H9 (cell line): ENCODE measurements around the gene MBD5. TPM values are rescaled to one million over a fixed set of nuclear protein-coding genes. Genes with fewer than 3 reads are reported as not detected.

Experiments
- DNase-seq: peaks from one replicate; pipeline ENCODE4 v3.0.0-alpha.2; 2017
- H2AFZ ChIP-seq: one replicate; pipeline ENCODE4 v1.6.1; 2013; ENCODE audit warnings: mild to moderate bottlenecking, low read length, control low read depth, moderate library complexity
- H2AK5ac ChIP-seq: 2 replicates; pipeline ENCODE4 v1.6.1; 2013; ENCODE audit warnings: low read length, control low read depth, mixed read lengths; ENCODE audit not compliant: insufficient read length
- H2BK120ac ChIP-seq: one replicate; pipeline ENCODE4 v1.6.1; 2013; ENCODE audit warnings: low read depth, mild to moderate bottlenecking, low read length, control low read depth, inconsistent platforms; ENCODE audit not compliant: poor library complexity, severe bottlenecking
- H2BK12ac ChIP-seq: 2 replicates; pipeline ENCODE4 v1.6.1; 2013; ENCODE audit warnings: low read length, control low read depth, mixed read lengths, low read depth; ENCODE audit not compliant: insufficient read length
- H2BK15ac ChIP-seq: 2 replicates; pipeline ENCODE4 v1.6.1; 2013; ENCODE audit warnings: low read depth, low read length, control low read depth
- H2BK20ac ChIP-seq: one replicate; pipeline ENCODE4 v1.6.1; 2013; ENCODE audit warnings: low read depth, mild to moderate bottlenecking, low read length, control low read depth, inconsistent platforms; ENCODE audit not compliant: poor library complexity, severe bottlenecking
- H2BK5ac ChIP-seq: 2 replicates; pipeline ENCODE4 v1.6.1; 2013; ENCODE audit warnings: low read length, control low read depth, mixed read lengths; ENCODE audit not compliant: insufficient read length
- H3K14ac ChIP-seq: 2 replicates; pipeline ENCODE4 v1.6.1; 2013; ENCODE audit warnings: low read length, control low read depth; ENCODE audit not compliant: insufficient read depth
- H3K18ac ChIP-seq: 2 replicates; pipeline ENCODE4 v1.6.1; 2013; ENCODE audit warnings: low read depth, mild to moderate bottlenecking, mixed read lengths, low read length, control low read depth; ENCODE audit not compliant: insufficient read length
- H3K23ac ChIP-seq: 2 replicates; pipeline ENCODE4 v1.6.1; 2013; ENCODE audit warnings: low read length, control low read depth, mixed read lengths, low read depth; ENCODE audit not compliant: insufficient read length
- H3K23me2 ChIP-seq: 2 replicates; pipeline ENCODE4 v1.6.1; 2013; ENCODE audit warnings: low read depth, mild to moderate bottlenecking, mixed read lengths, low read length, control low read depth; ENCODE audit not compliant: insufficient read length, poor library complexity, severe bottlenecking
- H3K27ac ChIP-seq: 2 replicates; pipeline ENCODE4 v1.5.1; 2013; ENCODE audit warnings: low read length, control low read depth, mixed read lengths, low read depth; ENCODE audit not compliant: insufficient read length
- H3K27me3 ChIP-seq: 2 replicates; pipeline ENCODE4 v1.6.1; 2013; ENCODE audit warnings: low read length, control low read depth, inconsistent platforms; ENCODE audit not compliant: insufficient read depth
- H3K4ac ChIP-seq: 2 replicates; pipeline ENCODE4 v1.6.1; 2013; ENCODE audit warnings: low read depth, mild to moderate bottlenecking, control low read depth, inconsistent platforms, low read length, moderate library complexity
- H3K4me1 ChIP-seq: 2 replicates; pipeline ENCODE4 v1.6.1; 2013; ENCODE audit warnings: low read length, control low read depth, inconsistent platforms; ENCODE audit not compliant: insufficient read depth
- H3K4me2 ChIP-seq: 2 replicates; pipeline ENCODE4 v1.6.1; 2013; ENCODE audit warnings: low read length, control low read depth, mixed read lengths; ENCODE audit not compliant: insufficient read length, insufficient read depth
- H3K56ac ChIP-seq: 2 replicates; pipeline ENCODE4 v1.6.1; 2013; ENCODE audit warnings: low read depth, mild to moderate bottlenecking, mixed read lengths, low read length, control low read depth; ENCODE audit not compliant: insufficient read length
- H3K79me1 ChIP-seq: 2 replicates; pipeline ENCODE4 v1.6.1; 2013; ENCODE audit warnings: low read depth, mild to moderate bottlenecking, moderate library complexity, low read length, control low read depth, inconsistent platforms; ENCODE audit not compliant: insufficient read depth, poor library complexity, severe bottlenecking
- H3K79me2 ChIP-seq: 2 replicates; pipeline ENCODE4 v1.6.1; 2013; ENCODE audit warnings: low read length, control low read depth, inconsistent platforms; ENCODE audit not compliant: insufficient read depth
- H3K9ac ChIP-seq: 2 replicates; pipeline ENCODE4 v1.6.1; 2013; ENCODE audit warnings: low read length, control low read depth, mixed read lengths; ENCODE audit not compliant: insufficient read length; ENCODE audit errors: extremely low read depth
- H3K9me3 ChIP-seq: one replicate; pipeline ENCODE4 v1.6.1; 2013; ENCODE audit warnings: low read depth, low read length, inconsistent platforms; ENCODE audit not compliant: control insufficient read depth
- H3T11ph ChIP-seq: one replicate; pipeline ENCODE4 v1.6.1; 2013; ENCODE audit warnings: mild to moderate bottlenecking, low read length, control low read depth, inconsistent platforms
- H4K20me1 ChIP-seq: one replicate; pipeline ENCODE4 v1.6.1; 2013; ENCODE audit not compliant: control insufficient read depth, insufficient read length, insufficient read depth
- H4K5ac ChIP-seq: 2 replicates; pipeline ENCODE4 v1.6.1; 2013; ENCODE audit warnings: low read depth, mild to moderate bottlenecking, mixed read lengths, low read length, control low read depth; ENCODE audit not compliant: insufficient read length
- H4K8ac ChIP-seq: replicated peaks from 2 replicates; pipeline ENCODE4 v1.6.1; 2013; ENCODE audit warnings: low read length, control low read depth, mixed read lengths, low read depth; ENCODE audit not compliant: insufficient read length
- H4K91ac ChIP-seq: 2 replicates; pipeline ENCODE4 v1.6.1; 2013; ENCODE audit warnings: low read depth, mild to moderate bottlenecking, moderate library complexity, mixed read lengths, low read length, control low read depth; ENCODE audit not compliant: insufficient read length
- H3K27ac Mint-ChIP-seq, 3 experiments: 2 replicates in 2 of 3; 3 replicates in 1 of 3; pipeline ENCODE4 v1.8.0; 2020 to 2021; ENCODE audit warnings: mixed read lengths in 3 of 3, mild to moderate bottlenecking in 1 of 3, moderate library complexity in 1 of 3
- H3K27me3 Mint-ChIP-seq: 2 replicates; pipeline ENCODE4 v1.8.0; 2021; ENCODE audit warnings: low read depth, mild to moderate bottlenecking, moderate library complexity, mixed read lengths
- H3K36me3 Mint-ChIP-seq, 3 experiments: 2 replicates in 2 of 3; 3 replicates in 1 of 3; pipeline ENCODE4 v1.8.0; 2020 to 2021; ENCODE audit warnings: low read depth in 3 of 3, mixed read lengths in 3 of 3; ENCODE audit not compliant: insufficient read depth in 1 of 3
- H3K4me1 Mint-ChIP-seq, 2 experiments: 2 replicates each; pipeline ENCODE4 v1.8.0; 2020; ENCODE audit warnings: mixed read lengths in 2 of 2
- H3K4me3 Mint-ChIP-seq, 2 experiments: 2 replicates in 1 of 2; 3 replicates in 1 of 2; pipeline ENCODE4 v1.8.0; 2020 to 2021; ENCODE audit warnings: mild to moderate bottlenecking in 2 of 2, mixed read lengths in 2 of 2, moderate library complexity in 1 of 2
- H3K9me3 Mint-ChIP-seq, 2 experiments: 2 replicates in 1 of 2; 3 replicates in 1 of 2; pipeline ENCODE4 v1.8.0; 2020; ENCODE audit warnings: mild to moderate bottlenecking in 2 of 2, mixed read lengths in 2 of 2, moderate library complexity in 1 of 2
- WGBS: extraction: QIAGEN DNeasy Blood & Tissue Kit; methylation state at CpG from one replicate; pipeline ENCODE4 v1.1.7; 2013; ENCODE audit warnings: missing lambda C conversion rate, low lambda C conversion rate, mixed read lengths; ENCODE audit not compliant: insufficient read length; ENCODE audit errors: extremely low coverage; 5-methylcytosine and 5-hydroxymethylcytosine counted together
- total RNA-seq: library from RNA; stranded (reverse); gene quantifications from 2 replicates; pipeline ENCODE4 v1.2.1, GENCODE V29; 2021
- TF ChIP-seq, protein P1 (sequence below): fragments of 200-600 bp; sonication (generic); conservative IDR thresholded peaks from 3 replicates; pipeline ENCODE4 v1.8.0; 2021; ENCODE audit warnings: antibody characterized with exemption, mild to moderate bottlenecking

The MBD5 gene
- total RNA-seq, 1 experiment from 2014 or later = 23.1 TPM

DNA sequence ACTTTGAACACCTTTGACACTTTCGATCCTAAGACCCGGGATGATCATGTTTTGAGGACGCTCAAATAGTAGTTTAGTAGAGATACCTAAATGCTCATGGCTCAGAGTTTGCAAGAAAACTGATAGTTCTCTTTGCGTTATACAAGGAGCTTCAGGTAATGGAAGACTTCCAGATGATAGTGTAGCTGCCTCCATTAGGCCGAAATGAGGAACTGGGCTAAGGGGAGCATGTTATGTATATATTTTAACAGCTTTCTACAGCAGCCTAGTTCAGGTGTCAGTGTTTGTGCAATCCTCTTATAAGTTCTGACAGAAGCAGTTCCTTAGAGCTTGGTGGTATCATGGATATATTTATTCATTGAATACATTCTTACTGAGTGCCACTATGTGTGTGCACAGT lies 496.9 kb downstream of the MBD5 start:
- no peak overlapping the region for H3K56ac ChIP-seq
- H3K23ac ChIP-seq = no peak overlapping the region
- no peak overlapping the region for H3K4me3 Mint-ChIP-seq
- H4K8ac ChIP-seq = no peak overlapping the region
- no peak overlapping the region for H3K9ac ChIP-seq
- H3K4me1 ChIP-seq = peaks cover 10% of the 10 kb centered on the region; the same call in 1 of the 2 replicates
- no peak overlapping the region for H2BK5ac ChIP-seq
- no peak overlapping the region for H2AK5ac ChIP-seq
- H3K18ac ChIP-seq = no peak overlapping the region
- H3K27ac ChIP-seq = no peak overlapping the region
- H2AFZ ChIP-seq = no peak overlapping the region
- WGBS = no CpG with 5 or more reads among the region's 5 CpGs
- H3K79me2 ChIP-seq = no peaks in the 10 kb centered on the region
- no peaks in the 10 kb centered on the region for H3K36me3 Mint-ChIP-seq
- H3K9me3 ChIP-seq = no peaks in the 10 kb centered on the region
- H3K4me2 ChIP-seq = no peak overlapping the region
- no peaks in the 10 kb centered on the region for H3K9me3 Mint-ChIP-seq
- H3K23me2 ChIP-seq = no peaks in the 10 kb centered on the region
- no peak overlapping the region for H2BK12ac ChIP-seq
- no peak overlapping the region for H2BK120ac ChIP-seq
- H2BK20ac ChIP-seq = no peak overlapping the region
- H3K27me3 Mint-ChIP-seq = no peaks in the 10 kb centered on the region
- H4K5ac ChIP-seq = no peak overlapping the region
- no peak overlapping the region for H3T11ph ChIP-seq
- H3K27me3 ChIP-seq = no peaks in the 10 kb centered on the region
- H3K4ac ChIP-seq = no peak overlapping the region
- H3K14ac ChIP-seq = no peak overlapping the region
- H3K27ac Mint-ChIP-seq = no peak overlapping the region
- no peak overlapping the region for H2BK15ac ChIP-seq
- no peak for DNase-seq
- no peak overlapping the region for H4K91ac ChIP-seq
- no peaks in the 10 kb centered on the region for H4K20me1 ChIP-seq
- TF ChIP-seq, protein P1, sequence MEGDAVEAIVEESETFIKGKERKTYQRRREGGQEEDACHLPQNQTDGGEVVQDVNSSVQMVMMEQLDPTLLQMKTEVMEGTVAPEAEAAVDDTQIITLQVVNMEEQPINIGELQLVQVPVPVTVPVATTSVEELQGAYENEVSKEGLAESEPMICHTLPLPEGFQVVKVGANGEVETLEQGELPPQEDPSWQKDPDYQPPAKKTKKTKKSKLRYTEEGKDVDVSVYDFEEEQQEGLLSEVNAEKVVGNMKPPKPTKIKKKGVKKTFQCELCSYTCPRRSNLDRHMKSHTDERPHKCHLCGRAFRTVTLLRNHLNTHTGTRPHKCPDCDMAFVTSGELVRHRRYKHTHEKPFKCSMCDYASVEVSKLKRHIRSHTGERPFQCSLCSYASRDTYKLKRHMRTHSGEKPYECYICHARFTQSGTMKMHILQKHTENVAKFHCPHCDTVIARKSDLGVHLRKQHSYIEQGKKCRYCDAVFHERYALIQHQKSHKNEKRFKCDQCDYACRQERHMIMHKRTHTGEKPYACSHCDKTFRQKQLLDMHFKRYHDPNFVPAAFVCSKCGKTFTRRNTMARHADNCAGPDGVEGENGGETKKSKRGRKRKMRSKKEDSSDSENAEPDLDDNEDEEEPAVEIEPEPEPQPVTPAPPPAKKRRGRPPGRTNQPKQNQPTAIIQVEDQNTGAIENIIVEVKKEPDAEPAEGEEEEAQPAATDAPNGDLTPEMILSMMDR = no peak
- H3K79me1 ChIP-seq = no peaks in the 10 kb centered on the region
- peaks cover 24 to 27% of the 10 kb centered on the region in 2 experiments for H3K4me1 Mint-ChIP-seq
